Retinal pigment epithelial cell (primary cell): ENCODE measurements around the gene TMEM198.

Source experiments
- DNase-seq: peaks from one replicate; pipeline ENCODE4 v3.0.0-alpha.2; 2010; ENCODE audit warnings: low read depth
- H3K4me3 ChIP-seq: 2 replicates; pipeline ENCODE4 v1.5.1; 2011; ENCODE audit warnings: mild to moderate bottlenecking, low read length, control low read depth, moderate library complexity
- CTCF ChIP-seq: conservative IDR thresholded peaks from 2 replicates; pipeline ENCODE4 v1.5.1; 2011; ENCODE audit warnings: low read depth, low read length, control low read depth, inconsistent platforms

Gene TMEM198

GRCh38 chr2:219543596-219544358 is at the start of gene TMEM198, which contains the start of gene CHPF:
TMEM198 (plus strand) TSS chr2:219544028; CDS start chr2:219544728, 700 bp downstream.
CHPF (minus strand) TSS chr2:219543809; CDS start chr2:219543538, 271 bp downstream.
- peak; percentile 95 for DNase-seq
- no peak for TF ChIP-seq CTCF
- peak within 1 kb of the TSS; percentile 82 for H3K4me3 ChIP-seq

- no peak overlapping the region for H3K4me3 ChIP-seq
- no peak for TF ChIP-seq CTCF
Measured at GRCh38 chr2:219494952-219495530, 48.8 kb upstream of the TMEM198 start.

GRCh38 chr2:219495531-219496122 is 48.2 kb upstream of the TMEM198 start:
- TF ChIP-seq CTCF = peak; percentile 74
- no peak overlapping the region for H3K4me3 ChIP-seq
- DNase-seq = peak; percentile 36

More at GRCh38 chr2:219494952-219495530, 48.8 kb upstream of the TMEM198 start:
- DNase-seq = no peak

- DNase-seq = no peak
- no peak overlapping the region for H3K4me3 ChIP-seq
- TF ChIP-seq CTCF = no peak
Measured at GRCh38 chr2:219496247-219496824, 47.5 kb upstream of the TMEM198 start.

GRCh38 chr2:219496825-219497494 is 46.9 kb upstream of the TMEM198 start:
- no peak overlapping the region for H3K4me3 ChIP-seq

More at GRCh38 chr2:219496825-219497494, 46.9 kb upstream of the TMEM198 start:
- TF ChIP-seq CTCF = no peak
- no peak for DNase-seq
